Measurements from ENCODE around the gene GALNT6.

DNA sequence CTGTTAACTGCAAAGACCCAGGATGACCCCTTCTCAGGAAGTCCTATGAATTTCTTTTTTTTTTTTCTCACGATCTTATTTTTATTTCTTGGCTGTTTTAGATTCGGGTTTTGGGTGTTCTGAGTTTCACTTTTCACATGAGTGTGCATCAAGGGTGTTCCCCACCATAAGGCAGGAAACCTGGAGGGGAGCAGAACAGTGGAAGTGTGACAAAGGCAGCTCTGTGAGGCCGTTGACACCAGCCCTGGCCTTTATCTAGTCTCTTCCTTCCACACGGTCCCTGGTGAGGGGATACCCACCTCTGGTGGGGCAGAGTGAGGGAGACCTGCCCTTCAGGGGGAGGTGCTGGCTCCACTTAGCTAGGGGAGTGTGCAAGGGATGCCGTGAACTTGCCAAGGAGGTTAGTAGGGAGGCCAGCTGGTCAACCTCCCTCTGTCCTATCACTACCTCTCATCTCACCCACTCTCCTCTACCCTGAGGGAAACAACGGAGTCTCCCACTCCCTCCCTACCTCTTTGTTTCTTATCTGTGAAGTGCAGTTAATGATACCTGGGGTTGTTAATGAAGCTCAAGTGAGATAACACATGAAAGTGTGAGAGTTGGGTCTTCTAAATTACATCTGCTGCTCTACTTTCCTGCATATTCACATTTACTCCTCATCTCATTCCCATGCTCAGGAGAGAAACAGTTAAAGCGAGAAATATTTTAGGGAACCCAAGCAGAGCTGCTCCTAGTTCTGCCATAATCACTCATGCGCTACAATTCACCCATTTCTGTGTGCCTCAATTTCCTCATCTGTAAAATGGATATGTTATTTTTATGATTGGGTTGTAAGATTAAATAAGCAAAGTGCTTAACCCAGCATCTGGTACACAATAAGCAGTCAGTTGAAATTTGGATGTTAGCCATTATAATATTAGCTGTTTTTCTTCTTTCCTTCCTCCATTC lies 4.4 kb upstream of the GALNT6 start:
- no peak for TF ChIP-seq EZH2 (IDR thresholded peaks at IDR 0.05; ENCODE audit: low read length, unreplicated experiment)
- TF ChIP-seq, protein P1, sequence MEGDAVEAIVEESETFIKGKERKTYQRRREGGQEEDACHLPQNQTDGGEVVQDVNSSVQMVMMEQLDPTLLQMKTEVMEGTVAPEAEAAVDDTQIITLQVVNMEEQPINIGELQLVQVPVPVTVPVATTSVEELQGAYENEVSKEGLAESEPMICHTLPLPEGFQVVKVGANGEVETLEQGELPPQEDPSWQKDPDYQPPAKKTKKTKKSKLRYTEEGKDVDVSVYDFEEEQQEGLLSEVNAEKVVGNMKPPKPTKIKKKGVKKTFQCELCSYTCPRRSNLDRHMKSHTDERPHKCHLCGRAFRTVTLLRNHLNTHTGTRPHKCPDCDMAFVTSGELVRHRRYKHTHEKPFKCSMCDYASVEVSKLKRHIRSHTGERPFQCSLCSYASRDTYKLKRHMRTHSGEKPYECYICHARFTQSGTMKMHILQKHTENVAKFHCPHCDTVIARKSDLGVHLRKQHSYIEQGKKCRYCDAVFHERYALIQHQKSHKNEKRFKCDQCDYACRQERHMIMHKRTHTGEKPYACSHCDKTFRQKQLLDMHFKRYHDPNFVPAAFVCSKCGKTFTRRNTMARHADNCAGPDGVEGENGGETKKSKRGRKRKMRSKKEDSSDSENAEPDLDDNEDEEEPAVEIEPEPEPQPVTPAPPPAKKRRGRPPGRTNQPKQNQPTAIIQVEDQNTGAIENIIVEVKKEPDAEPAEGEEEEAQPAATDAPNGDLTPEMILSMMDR (conservative IDR thresholded peaks at IDR 0.05; ENCODE audit: low read depth, low read length): no peak

All from PC-3 (cell line).